Left ventricle myocardium inferior (tissue), 1 donor: Measurements from ENCODE around the gene MAGI2. TPM values are rescaled to one million over a fixed set of nuclear protein-coding genes. Genes with fewer than 3 reads are reported as not detected.

ENCODE experiments used
- DNase-seq: peaks from one replicate; pipeline ENCODE4 v3.0.0-alpha.2; 2020
- H3K27ac ChIP-seq: fragments of 200-600 bp; replicated peaks from 2 replicates; pipeline ENCODE4 v1.8.0; 2021
- H3K27me3 ChIP-seq: fragments of 200-600 bp; 2 replicates; pipeline ENCODE4 v1.8.0; 2021; ENCODE audit warnings: low read depth
- H3K36me3 ChIP-seq: fragments of 200-600 bp; 2 replicates; pipeline ENCODE4 v1.8.0; 2021
- H3K4me1 ChIP-seq: fragments of 200-600 bp; 2 replicates; pipeline ENCODE4 v1.8.0; 2021
- H3K4me3 ChIP-seq: fragments of 200-600 bp; 2 replicates; pipeline ENCODE4 v1.8.0; 2021; ENCODE audit warnings: mild to moderate bottlenecking, moderate library complexity
- H3K9me3 ChIP-seq: fragments of 200-600 bp; replicated peaks from 2 replicates; pipeline ENCODE4 v1.8.0; 2021
- intact Hi-C: fragments of 100-400 bp; cut with micrococcal nuclease; formaldehyde crosslinking; loops from one replicate; pipeline ENCODE4 v1.11.0; 2022
- total RNA-seq: library from RNA; stranded (reverse); fragmentation: NEBNext Ultra II Directional; extraction: Animal tissue kit (Norgen Biotek cat#: 25700); gene quantifications from one replicate; pipeline ENCODE4 v1.2.1, GENCODE V29; 2021
- TF ChIP-seq, protein P1 (sequence below): fragments of 200-600 bp; IDR thresholded peaks from 2 replicates; pipeline ENCODE4 v1.8.0; 2021; ENCODE audit warnings: antibody characterized with exemption, mild to moderate bottlenecking, borderline replicate concordance
- donor health status: DM: no; HTN: yes; CAD: no; lungs with severe emphysema.

MAGI2 gene
- total RNA-seq, 1 donor from 2014 or later = 4.5 TPM

DNA sequence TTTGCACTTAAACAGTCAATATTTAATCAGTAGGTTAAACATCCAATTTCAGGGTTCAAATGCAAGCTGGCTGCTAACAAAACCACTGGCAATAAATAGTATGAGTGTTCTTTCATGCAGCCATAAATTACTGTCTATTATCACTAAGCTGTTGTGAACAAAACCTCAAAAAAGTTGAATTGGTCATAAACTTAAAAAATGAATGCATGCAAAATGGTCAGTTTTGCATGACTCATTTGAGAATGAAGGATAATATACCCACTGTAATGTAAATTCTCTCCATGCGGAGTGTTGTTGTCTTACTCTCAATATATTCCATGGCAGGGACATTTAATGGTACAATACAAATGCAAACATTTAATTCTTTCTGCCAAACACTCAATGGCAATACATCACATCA, 226.4 kb downstream of the MAGI2 start:
- Histone ChIP-seq H3K4me3 (no peak overlapping the region), H3K27me3 (no peaks in the 10 kb centered on the region), H3K27ac (no peak overlapping the region), H3K4me1 (no peaks in the 10 kb centered on the region), H3K9me3 (no peaks in the 10 kb centered on the region), H3K36me3 (no peaks in the 10 kb centered on the region)
- TF ChIP-seq, protein P1, sequence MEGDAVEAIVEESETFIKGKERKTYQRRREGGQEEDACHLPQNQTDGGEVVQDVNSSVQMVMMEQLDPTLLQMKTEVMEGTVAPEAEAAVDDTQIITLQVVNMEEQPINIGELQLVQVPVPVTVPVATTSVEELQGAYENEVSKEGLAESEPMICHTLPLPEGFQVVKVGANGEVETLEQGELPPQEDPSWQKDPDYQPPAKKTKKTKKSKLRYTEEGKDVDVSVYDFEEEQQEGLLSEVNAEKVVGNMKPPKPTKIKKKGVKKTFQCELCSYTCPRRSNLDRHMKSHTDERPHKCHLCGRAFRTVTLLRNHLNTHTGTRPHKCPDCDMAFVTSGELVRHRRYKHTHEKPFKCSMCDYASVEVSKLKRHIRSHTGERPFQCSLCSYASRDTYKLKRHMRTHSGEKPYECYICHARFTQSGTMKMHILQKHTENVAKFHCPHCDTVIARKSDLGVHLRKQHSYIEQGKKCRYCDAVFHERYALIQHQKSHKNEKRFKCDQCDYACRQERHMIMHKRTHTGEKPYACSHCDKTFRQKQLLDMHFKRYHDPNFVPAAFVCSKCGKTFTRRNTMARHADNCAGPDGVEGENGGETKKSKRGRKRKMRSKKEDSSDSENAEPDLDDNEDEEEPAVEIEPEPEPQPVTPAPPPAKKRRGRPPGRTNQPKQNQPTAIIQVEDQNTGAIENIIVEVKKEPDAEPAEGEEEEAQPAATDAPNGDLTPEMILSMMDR = no peak
- intact Hi-C loops = no loop called here
- no peak for DNase-seq

DNA sequence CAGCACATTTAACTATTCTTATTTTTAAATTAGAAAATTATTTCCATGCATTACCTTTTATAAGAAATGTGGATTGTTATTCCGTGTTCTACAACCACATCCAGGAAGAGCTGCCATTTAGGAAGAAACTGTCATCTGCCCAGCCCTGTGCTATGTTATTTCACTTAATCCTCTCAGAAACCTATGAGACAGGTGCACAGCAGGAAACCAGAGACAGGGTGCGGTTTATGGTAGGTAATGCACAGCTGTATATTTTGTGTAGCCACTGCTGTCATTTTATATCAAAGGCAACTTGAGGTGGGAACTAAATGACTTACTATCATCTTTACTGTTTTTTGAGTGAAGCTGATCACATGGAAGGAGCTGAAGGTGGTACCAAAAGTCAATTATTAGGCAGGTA, 232.3 kb downstream of the MAGI2 start:
- TF ChIP-seq, protein P1 = no peak
- no peak for DNase-seq
- H3K27me3 ChIP-seq = no peaks in the 10 kb centered on the region
- no peak overlapping the region for H3K27ac ChIP-seq
- no peaks in the 10 kb centered on the region for H3K9me3 ChIP-seq
- H3K4me3 ChIP-seq = no peak overlapping the region
- no peaks in the 10 kb centered on the region for H3K36me3 ChIP-seq
- intact Hi-C loops = no loop called here
- H3K4me1 ChIP-seq = no peaks in the 10 kb centered on the region

DNA sequence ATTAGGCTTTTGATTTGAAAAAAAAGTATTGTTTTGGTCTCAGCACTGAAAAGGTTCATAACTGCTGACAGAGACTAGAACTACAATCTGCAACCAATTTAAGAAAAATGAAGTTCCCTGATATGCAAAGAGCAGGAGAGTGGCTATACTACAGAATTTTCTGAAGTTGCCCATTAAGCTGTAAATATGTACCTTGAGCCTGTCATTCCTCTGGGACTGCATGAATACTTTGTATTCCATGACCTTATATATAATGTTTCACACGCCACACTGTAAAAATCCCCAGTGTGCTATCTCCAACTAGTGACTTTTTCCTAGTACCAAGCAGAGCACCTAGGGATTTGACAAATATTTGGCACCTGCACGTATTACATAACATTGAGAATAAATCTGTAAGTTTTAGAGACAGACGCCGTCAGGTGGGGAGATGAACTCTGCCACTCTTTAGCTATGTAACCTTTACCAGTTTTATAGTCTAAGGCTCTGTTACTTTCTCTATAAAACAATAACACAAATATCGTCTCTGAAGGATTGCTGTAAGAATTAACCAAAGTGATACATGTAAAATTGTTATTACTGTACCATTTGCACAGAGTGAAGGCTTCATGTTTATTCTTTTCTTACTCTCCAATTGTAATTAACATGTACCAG, 235.4 kb downstream of the MAGI2 start:
- Histone ChIP-seq H3K36me3 (no peaks in the 10 kb centered on the region), H3K27me3 (no peaks in the 10 kb centered on the region), H3K4me1 (no peaks in the 10 kb centered on the region), H3K27ac (no peak overlapping the region), H3K9me3 (no peaks in the 10 kb centered on the region), H3K4me3 (no peak overlapping the region)
- intact Hi-C loops = no loop called here
- TF ChIP-seq, protein P1 = no peak
- no peak for DNase-seq

DNA sequence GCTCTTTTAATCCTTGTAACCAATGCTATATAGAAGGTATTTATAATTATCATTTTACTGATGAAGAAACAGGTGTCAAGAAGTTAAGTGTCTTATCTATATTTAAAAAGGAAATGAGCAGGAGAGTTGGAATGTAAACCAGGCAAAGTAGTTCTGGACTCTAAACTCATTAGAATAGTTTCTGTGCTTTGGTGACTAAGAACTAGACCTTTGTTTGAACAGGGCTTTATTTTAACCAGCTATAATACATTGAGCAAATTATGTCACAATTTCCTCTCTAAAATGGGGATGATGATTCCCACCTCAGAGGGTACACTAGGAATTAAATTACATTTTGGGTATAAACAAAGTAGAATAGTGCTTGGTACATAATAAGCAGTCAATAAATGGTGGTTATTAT, 236.0 kb downstream of the MAGI2 start:
- no peak overlapping the region for H3K4me3 ChIP-seq
- TF ChIP-seq, protein P1 = no peak
- no peak overlapping the region for H3K27ac ChIP-seq
- no peaks in the 10 kb centered on the region for H3K36me3 ChIP-seq
- no peaks in the 10 kb centered on the region for H3K4me1 ChIP-seq
- no peaks in the 10 kb centered on the region for H3K27me3 ChIP-seq
- intact Hi-C loops = no loop called here
- H3K9me3 ChIP-seq = no peaks in the 10 kb centered on the region
- DNase-seq = no peak

DNA sequence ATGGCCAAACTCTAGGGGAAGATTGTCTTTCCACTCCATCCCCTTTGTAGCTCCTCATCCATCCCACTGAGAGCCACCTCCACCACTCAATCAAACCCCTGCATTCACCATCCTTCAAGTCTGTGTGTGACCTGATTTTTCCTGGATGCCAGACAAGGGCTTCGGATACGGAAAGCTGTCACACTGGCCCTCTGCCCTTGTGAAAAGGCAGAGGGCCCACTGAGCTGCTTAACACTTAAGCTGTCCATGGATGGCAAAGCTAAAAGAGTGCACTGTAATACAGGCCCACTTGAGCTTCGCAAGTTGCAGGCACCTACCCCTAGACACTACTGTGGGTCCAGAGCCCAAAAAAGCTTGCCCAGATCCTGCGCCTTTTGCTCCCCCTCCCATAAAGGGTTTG, 237.2 kb downstream of the MAGI2 start:
- H3K27me3 ChIP-seq = no peaks in the 10 kb centered on the region
- no peak overlapping the region for H3K27ac ChIP-seq
- TF ChIP-seq, protein P1 = no peak
- no peaks in the 10 kb centered on the region for H3K4me1 ChIP-seq
- no peak overlapping the region for H3K4me3 ChIP-seq
- DNase-seq = no peak
- H3K36me3 ChIP-seq = no peaks in the 10 kb centered on the region
- H3K9me3 ChIP-seq = no peaks in the 10 kb centered on the region
- intact Hi-C loops = no loop called here
